ENCODE measurements around the gene YIPF5.

YIPF5 gene

GRCh38 chr5:144144956-144145751 is 25.3 kb downstream of the YIPF5 start:
- Mint-ChIP-seq H3K4me3 (no peak overlapping the region), H3K4me1 (ENCODE audit: low read depth) (peaks cover 7% of the 10 kb centered on the region), H3K27ac (no peak overlapping the region), H3K36me3 (ENCODE audit: low read depth) (no peaks in the 10 kb centered on the region), H3K9me3 (no peaks in the 10 kb centered on the region), H3K27me3 (peaks cover 4% of the 10 kb centered on the region)

- H3K27me3 Mint-ChIP-seq, result peaks cover 11% of the 10 kb centered on the region
- no peaks in the 10 kb centered on the region for H3K9me3 Mint-ChIP-seq
- H3K4me3 Mint-ChIP-seq, result no peak overlapping the region
- no peak overlapping the region for H3K27ac Mint-ChIP-seq
- H3K36me3 Mint-ChIP-seq (ENCODE audit: low read depth), result no peaks in the 10 kb centered on the region
- H3K4me1 Mint-ChIP-seq (ENCODE audit: low read depth), result peaks cover 7% of the 10 kb centered on the region
These were observed 26.8 kb downstream of the YIPF5 start for GRCh38 chr5:144143625-144144024.

DNA sequence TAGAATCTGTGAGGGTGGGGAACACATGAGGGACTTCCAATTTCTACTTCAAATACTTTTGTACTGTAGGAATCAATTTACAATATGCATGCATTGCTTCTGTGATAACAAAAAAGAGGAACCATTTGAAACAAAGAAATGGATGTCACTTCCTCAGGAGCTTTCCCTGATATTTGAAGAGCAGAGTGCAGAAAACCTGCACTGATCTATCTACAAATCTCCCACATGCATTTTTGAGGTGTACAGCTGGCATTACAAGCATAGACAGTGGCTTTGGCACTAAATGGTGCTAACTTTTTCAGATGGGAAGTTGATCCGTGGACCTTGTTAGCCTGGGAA is 27.7 kb downstream of the YIPF5 start:
- H3K4me1 Mint-ChIP-seq (ENCODE audit: low read depth), result peaks cover 7% of the 10 kb centered on the region
- H3K9me3 Mint-ChIP-seq, result no peaks in the 10 kb centered on the region
- peaks cover 12% of the 10 kb centered on the region for H3K27me3 Mint-ChIP-seq
- H3K4me3 Mint-ChIP-seq, result no peak overlapping the region
- no peaks in the 10 kb centered on the region for H3K36me3 Mint-ChIP-seq (ENCODE audit: low read depth)
- no peak overlapping the region for H3K27ac Mint-ChIP-seq

DNA sequence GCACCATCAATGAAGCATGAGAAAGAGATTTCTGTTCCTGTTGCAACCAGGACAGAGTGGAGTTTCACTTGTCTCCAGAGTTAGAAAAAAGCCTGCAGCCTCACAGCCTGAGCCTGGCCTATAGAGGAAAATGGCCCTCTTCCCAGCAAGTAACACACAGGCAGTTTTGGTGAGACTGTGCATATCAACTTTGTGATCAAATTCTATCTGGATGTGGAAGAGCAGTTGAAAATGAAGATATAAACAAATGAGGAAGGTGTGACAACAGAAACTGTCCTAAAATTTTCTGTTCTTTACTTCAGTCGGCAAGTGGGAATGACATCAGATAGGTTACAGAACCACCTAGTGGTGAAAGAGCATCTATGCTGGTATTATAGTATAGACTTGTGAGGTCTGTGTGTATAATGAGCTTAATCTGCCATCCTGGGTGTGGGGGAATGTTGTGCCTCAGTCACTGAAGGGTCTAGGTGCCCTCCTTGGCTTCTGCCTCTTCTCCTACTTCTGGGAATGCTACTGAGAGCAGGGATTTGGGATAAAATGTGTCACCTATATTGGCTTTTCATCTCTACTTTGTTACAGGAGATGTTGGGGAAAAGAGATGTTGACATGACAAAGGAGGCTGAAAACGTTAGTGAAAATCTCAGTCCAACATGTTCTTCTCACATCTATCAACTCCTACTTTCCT is 28.2 kb downstream of the YIPF5 start:
- Mint-ChIP-seq H3K27ac (no peak overlapping the region), H3K36me3 (ENCODE audit: low read depth) (no peaks in the 10 kb centered on the region), H3K4me3 (no peak overlapping the region), H3K27me3 (peaks cover 17% of the 10 kb centered on the region), H3K9me3 (no peaks in the 10 kb centered on the region), H3K4me1 (ENCODE audit: low read depth) (peaks cover 7% of the 10 kb centered on the region)

- no peak overlapping the region for H3K27ac Mint-ChIP-seq
- no peaks in the 10 kb centered on the region for H3K9me3 Mint-ChIP-seq
- no peaks in the 10 kb centered on the region for H3K36me3 Mint-ChIP-seq (ENCODE audit: low read depth)
- H3K4me3 Mint-ChIP-seq, result no peak overlapping the region
- peaks cover 17% of the 10 kb centered on the region for H3K27me3 Mint-ChIP-seq
- peaks cover 7% of the 10 kb centered on the region for H3K4me1 Mint-ChIP-seq (ENCODE audit: low read depth)
These were observed 28.9 kb downstream of the YIPF5 start for GRCh38 chr5:144141585-144141984.

DNA sequence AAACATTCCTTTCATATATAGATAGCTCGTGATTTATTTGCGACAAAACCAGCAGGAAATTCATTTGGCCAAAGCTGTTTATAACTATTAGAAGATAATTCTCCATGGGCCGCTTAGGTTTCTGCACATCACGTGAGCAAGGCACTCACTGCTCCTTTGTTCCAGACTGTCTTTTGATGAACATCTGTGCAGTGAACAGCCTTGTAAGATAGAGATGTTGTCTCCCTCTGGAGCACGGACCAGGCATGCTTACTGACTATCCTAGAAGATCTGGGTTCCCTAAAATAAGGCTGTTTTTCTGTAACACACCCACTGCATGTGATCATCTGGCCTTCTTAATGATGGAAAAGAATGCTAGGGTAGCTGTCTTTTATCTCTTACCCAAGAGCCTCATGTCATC is 30.9 kb downstream of the YIPF5 start:
- Mint-ChIP-seq H3K27ac (no peak overlapping the region), H3K36me3 (ENCODE audit: low read depth) (no peaks in the 10 kb centered on the region), H3K4me1 (ENCODE audit: low read depth) (peaks cover 10% of the 10 kb centered on the region), H3K4me3 (no peak overlapping the region), H3K9me3 (no peaks in the 10 kb centered on the region), H3K27me3 (peaks cover 21% of the 10 kb centered on the region)

- no peaks in the 10 kb centered on the region for H3K36me3 Mint-ChIP-seq (ENCODE audit: low read depth)
- peaks cover 3% of the 10 kb centered on the region for H3K4me1 Mint-ChIP-seq (ENCODE audit: low read depth)
- H3K9me3 Mint-ChIP-seq, result no peaks in the 10 kb centered on the region
- no peak overlapping the region for H3K4me3 Mint-ChIP-seq
- peaks cover 17% of the 10 kb centered on the region for H3K27me3 Mint-ChIP-seq
- H3K27ac Mint-ChIP-seq, result no peak overlapping the region
These were observed 35.2 kb downstream of the YIPF5 start for GRCh38 chr5:144135113-144135762.

GRCh38 chr5:144134194-144134826 is 36.1 kb downstream of the YIPF5 start:
- H3K27ac Mint-ChIP-seq, result no peak overlapping the region
- H3K4me1 Mint-ChIP-seq (ENCODE audit: low read depth), result peaks cover 3% of the 10 kb centered on the region
- H3K9me3 Mint-ChIP-seq, result no peaks in the 10 kb centered on the region
- H3K36me3 Mint-ChIP-seq (ENCODE audit: low read depth), result no peaks in the 10 kb centered on the region
- no peak overlapping the region for H3K4me3 Mint-ChIP-seq
- H3K27me3 Mint-ChIP-seq, result peaks cover 17% of the 10 kb centered on the region

- no peaks in the 10 kb centered on the region for H3K9me3 Mint-ChIP-seq
- H3K36me3 Mint-ChIP-seq (ENCODE audit: low read depth), result no peaks in the 10 kb centered on the region
- no peak overlapping the region for H3K4me3 Mint-ChIP-seq
- H3K4me1 Mint-ChIP-seq (ENCODE audit: low read depth), result peaks cover 3% of the 10 kb centered on the region
- peaks cover 9% of the 10 kb centered on the region for H3K27me3 Mint-ChIP-seq
- no peak overlapping the region for H3K27ac Mint-ChIP-seq
These were observed 37.3 kb downstream of the YIPF5 start for GRCh38 chr5:144133050-144133633.

DNA sequence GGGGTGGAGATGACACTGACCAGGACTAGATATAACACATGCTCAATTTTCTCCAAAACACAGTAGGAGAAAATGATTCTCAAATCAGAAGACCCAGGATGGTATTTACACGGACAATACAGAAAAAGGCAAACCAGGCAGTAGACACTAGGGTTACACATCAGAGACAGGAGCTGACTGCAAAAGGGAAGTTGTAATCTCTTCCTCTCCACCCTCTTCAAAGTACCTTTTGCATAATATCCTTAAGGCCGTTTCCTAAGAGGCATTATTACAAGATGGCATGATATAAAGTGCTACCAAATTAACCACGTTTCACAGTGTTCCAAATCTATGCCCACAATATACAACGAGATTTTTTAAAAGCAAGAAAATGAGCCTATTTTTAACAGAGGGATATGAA is 39.2 kb downstream of the YIPF5 start:
- H3K36me3 Mint-ChIP-seq (ENCODE audit: low read depth), result no peaks in the 10 kb centered on the region
- H3K27me3 Mint-ChIP-seq, result peaks cover 1% of the 10 kb centered on the region
- H3K4me3 Mint-ChIP-seq, result no peak overlapping the region
- no peak overlapping the region for H3K27ac Mint-ChIP-seq
- no peaks in the 10 kb centered on the region for H3K9me3 Mint-ChIP-seq
- H3K4me1 Mint-ChIP-seq (ENCODE audit: low read depth), result peaks cover 3% of the 10 kb centered on the region

GRCh38 chr5:144130306-144130705 is 40.2 kb downstream of the YIPF5 start:
- Mint-ChIP-seq H3K27me3 (no peaks in the 10 kb centered on the region), H3K9me3 (no peaks in the 10 kb centered on the region), H3K27ac (no peak overlapping the region), H3K4me1 (ENCODE audit: low read depth) (no peaks in the 10 kb centered on the region), H3K36me3 (ENCODE audit: low read depth) (no peaks in the 10 kb centered on the region), H3K4me3 (no peak overlapping the region)

DNA sequence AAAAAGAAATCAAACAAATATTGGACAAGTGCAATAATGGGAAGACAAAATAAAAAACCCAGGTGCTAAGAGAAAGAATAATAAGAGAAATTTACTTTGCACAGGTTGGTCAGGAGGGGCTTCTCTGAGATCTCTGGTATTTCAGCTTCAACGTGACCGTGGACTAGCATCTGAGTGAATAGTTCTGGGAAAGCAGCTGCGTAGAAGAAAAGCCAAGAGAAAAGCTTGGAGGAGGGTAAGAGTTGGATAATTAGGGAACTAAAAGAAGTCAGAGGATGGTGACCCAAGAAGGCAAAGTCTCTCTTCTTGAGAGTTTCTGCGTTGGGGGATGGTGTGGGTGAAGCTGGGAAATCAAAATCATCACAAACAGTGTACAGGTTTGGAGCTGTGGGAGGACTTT is 41.6 kb downstream of the YIPF5 start:
- no peaks in the 10 kb centered on the region for H3K36me3 Mint-ChIP-seq (ENCODE audit: low read depth)
- H3K4me1 Mint-ChIP-seq (ENCODE audit: low read depth), result no peaks in the 10 kb centered on the region
- H3K4me3 Mint-ChIP-seq, result no peak overlapping the region
- no peaks in the 10 kb centered on the region for H3K27me3 Mint-ChIP-seq
- H3K9me3 Mint-ChIP-seq, result no peaks in the 10 kb centered on the region
- no peak overlapping the region for H3K27ac Mint-ChIP-seq

DNA sequence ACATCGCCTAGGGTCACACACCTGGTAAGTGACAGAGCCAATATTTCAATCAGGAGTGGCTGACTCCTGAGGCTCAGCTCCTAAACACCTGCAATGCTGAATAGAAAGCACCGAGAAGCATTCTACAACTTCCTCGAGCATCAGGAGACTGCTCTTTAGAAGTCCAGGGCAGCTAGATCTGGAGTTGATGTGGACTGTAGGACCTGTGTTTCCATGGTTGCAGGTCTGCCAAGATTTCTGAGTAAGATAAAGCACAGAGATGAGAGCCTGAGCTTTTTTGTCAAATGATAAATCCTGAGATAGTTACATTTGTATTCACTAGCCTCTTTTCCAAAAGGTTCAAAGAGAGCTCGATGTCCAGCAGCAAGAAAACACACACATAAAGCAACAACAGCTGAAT is 43.8 kb downstream of the YIPF5 start:
- no peaks in the 10 kb centered on the region for H3K36me3 Mint-ChIP-seq (ENCODE audit: low read depth)
- H3K27me3 Mint-ChIP-seq, result no peaks in the 10 kb centered on the region
- no peaks in the 10 kb centered on the region for H3K4me1 Mint-ChIP-seq (ENCODE audit: low read depth)
- H3K4me3 Mint-ChIP-seq, result no peak overlapping the region
- no peak overlapping the region for H3K27ac Mint-ChIP-seq
- H3K9me3 Mint-ChIP-seq, result no peaks in the 10 kb centered on the region

GRCh38 chr5:144125163-144125726 is 45.2 kb downstream of the YIPF5 start:
- Mint-ChIP-seq H3K9me3 (no peaks in the 10 kb centered on the region), H3K27me3 (no peaks in the 10 kb centered on the region), H3K36me3 (ENCODE audit: low read depth) (no peaks in the 10 kb centered on the region), H3K4me1 (ENCODE audit: low read depth) (no peaks in the 10 kb centered on the region), H3K27ac (no peak overlapping the region), H3K4me3 (no peak overlapping the region)

Measured in stimulated activated naive CD8-positive, alpha-beta T cell treated with anti-CD3 and anti-CD28 coated beads, Interleukin-15, Interleukin-2, amounts not matched to agents 100 ng/mL and 50 ng/mL, for 24 hours (primary cell).